ENCODE measurements around the gene ADGRA1.

The ADGRA1 gene

DNA sequence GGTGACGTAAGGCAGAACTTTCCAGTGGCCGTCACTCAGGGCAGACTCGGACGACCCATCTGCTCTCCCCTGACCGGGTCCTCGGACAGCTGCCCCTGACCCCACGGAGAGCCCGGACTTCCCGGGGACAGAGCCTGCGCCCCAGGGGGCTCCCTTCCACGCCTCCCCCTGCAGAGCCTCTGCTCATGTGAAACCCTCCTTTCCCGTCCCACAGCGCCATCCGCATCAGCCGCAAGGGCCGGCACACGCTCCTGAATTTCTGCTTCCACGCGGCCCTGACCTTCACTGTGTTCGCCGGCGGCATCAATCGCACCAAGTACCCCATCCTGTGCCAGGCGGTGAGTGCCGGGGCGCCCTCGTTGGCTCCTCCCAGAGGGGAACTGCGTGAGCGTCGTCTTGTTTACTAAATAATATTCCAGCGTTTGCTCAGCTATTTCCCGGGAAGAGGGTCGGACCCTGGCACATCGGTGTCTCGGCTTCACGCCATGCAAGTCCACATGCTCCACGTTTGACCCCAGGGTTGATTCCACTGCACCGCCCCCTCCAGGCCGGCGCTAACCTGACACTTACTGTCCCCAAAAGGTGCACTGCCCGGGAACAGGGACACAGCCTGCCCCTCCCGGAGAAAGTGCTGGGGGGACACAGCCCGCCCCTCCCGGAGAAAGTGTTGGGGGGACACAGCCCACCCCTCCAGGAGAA lies 10.9 kb downstream of the ADGRA1 start:
- DNase-seq = no peak
- Histone ChIP-seq H3K79me2 (ENCODE audit: low read length) (no peaks in the 10 kb centered on the region), H2AFZ (ENCODE audit: low read length) (no peak overlapping the region), H3K4me1 (ENCODE audit: low read length) (no peaks in the 10 kb centered on the region), H3K4me3 (ENCODE audit: low read length) (no peak overlapping the region), H4K20me1 (ENCODE audit: insufficient read depth, low read length) (no peaks in the 10 kb centered on the region), H3K27ac (ENCODE audit: low read length) (no peak overlapping the region), H3K9ac (ENCODE audit: low read length) (no peak overlapping the region), H3K27me3 (replicated peaks; ENCODE audit: insufficient read depth, low read length) (peaks cover 72% of the 10 kb centered on the region), H3K4me2 (ENCODE audit: low read depth, low read length) (no peak overlapping the region), H3K36me3 (replicated peaks; ENCODE audit: insufficient read depth, low read length) (no peaks in the 10 kb centered on the region), H3F3A (ENCODE audit: insufficient read depth, low read length) (no peaks in the 10 kb centered on the region), H3K9me3 (replicated peaks; ENCODE audit: insufficient read depth, low read length) (no peaks in the 10 kb centered on the region), H3K9me2 (replicated peaks; ENCODE audit: insufficient read depth, low read length) (no peaks in the 10 kb centered on the region)
- TF ChIP-seq, protein P1, sequence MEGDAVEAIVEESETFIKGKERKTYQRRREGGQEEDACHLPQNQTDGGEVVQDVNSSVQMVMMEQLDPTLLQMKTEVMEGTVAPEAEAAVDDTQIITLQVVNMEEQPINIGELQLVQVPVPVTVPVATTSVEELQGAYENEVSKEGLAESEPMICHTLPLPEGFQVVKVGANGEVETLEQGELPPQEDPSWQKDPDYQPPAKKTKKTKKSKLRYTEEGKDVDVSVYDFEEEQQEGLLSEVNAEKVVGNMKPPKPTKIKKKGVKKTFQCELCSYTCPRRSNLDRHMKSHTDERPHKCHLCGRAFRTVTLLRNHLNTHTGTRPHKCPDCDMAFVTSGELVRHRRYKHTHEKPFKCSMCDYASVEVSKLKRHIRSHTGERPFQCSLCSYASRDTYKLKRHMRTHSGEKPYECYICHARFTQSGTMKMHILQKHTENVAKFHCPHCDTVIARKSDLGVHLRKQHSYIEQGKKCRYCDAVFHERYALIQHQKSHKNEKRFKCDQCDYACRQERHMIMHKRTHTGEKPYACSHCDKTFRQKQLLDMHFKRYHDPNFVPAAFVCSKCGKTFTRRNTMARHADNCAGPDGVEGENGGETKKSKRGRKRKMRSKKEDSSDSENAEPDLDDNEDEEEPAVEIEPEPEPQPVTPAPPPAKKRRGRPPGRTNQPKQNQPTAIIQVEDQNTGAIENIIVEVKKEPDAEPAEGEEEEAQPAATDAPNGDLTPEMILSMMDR (IDR thresholded peaks at IDR 0.05; ENCODE audit: low read length) = no peak
- no peak for TF ChIP-seq EZH2 (optimal IDR thresholded peaks at IDR 0.05; ENCODE audit: low read depth, low read length)
- no peak for TF ChIP-seq EZH2phosphoT487 (IDR thresholded peaks at IDR 0.05; ENCODE audit: low read length)

DNA sequence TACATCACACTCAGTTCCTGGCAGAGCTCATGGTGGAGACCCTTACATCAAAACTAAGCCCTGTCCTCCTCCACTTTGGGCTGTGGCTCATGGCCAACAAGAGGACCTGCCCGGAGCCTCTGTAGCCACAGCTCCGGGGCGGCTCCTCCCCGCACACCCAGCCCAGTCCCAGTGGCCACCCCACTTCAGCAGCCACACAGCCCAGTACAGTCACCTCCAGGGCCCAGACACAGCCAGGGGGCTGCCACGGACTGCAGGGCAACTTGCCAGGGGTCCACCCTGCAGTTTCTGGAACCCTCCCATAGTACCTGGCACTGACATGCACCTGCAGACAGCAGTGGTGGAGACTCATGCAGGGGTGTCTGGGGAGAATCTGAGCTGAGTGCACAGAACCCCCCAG lies 11.8 kb downstream of the ADGRA1 start:
- Histone ChIP-seq H3F3A (ENCODE audit: insufficient read depth, low read length) (no peaks in the 10 kb centered on the region), H2AFZ (ENCODE audit: low read length) (no peak overlapping the region), H3K4me1 (ENCODE audit: low read length) (no peaks in the 10 kb centered on the region), H3K9ac (ENCODE audit: low read length) (no peak overlapping the region), H3K9me3 (replicated peaks; ENCODE audit: insufficient read depth, low read length) (no peaks in the 10 kb centered on the region), H3K4me2 (ENCODE audit: low read depth, low read length) (no peak overlapping the region), H3K9me2 (replicated peaks; ENCODE audit: insufficient read depth, low read length) (no peaks in the 10 kb centered on the region), H3K27me3 (replicated peaks; ENCODE audit: insufficient read depth, low read length) (peaks cover 70% of the 10 kb centered on the region), H3K4me3 (ENCODE audit: low read length) (no peak overlapping the region), H3K27ac (ENCODE audit: low read length) (no peak overlapping the region), H4K20me1 (ENCODE audit: insufficient read depth, low read length) (no peaks in the 10 kb centered on the region), H3K36me3 (replicated peaks; ENCODE audit: insufficient read depth, low read length) (no peaks in the 10 kb centered on the region), H3K79me2 (ENCODE audit: low read length) (no peaks in the 10 kb centered on the region)
- no peak for DNase-seq
- no peak for TF ChIP-seq EZH2 (optimal IDR thresholded peaks at IDR 0.05; ENCODE audit: low read depth, low read length)

DNA sequence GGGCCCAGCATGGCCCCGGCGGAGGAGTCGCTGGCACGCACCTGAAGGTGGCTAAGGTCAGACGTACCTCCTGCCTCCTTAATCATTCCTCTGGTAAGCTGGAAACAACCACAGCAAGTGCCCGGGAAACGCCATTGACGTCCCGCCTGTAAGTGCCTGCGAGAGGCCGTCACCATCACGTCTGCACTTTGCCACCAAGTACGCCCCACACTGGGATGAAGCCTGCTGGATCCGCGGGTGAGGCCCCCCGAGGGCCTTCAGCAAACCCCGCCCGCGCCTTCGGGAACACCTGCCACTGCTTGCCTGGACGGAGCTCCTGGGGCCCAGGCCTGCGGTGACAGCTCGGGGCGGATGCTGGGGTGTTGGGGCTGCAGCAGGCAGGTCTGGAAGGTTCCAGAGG lies 12.5 kb downstream of the ADGRA1 start:
- H3K27me3 ChIP-seq (replicated peaks; ENCODE audit: insufficient read depth, low read length) = peaks cover 67% of the 10 kb centered on the region
- no peaks in the 10 kb centered on the region for H3K4me1 ChIP-seq (ENCODE audit: low read length)
- H3K9me3 ChIP-seq (replicated peaks; ENCODE audit: insufficient read depth, low read length) = no peaks in the 10 kb centered on the region
- no peak overlapping the region for H3K4me3 ChIP-seq (ENCODE audit: low read length)
- H3K9me2 ChIP-seq (replicated peaks; ENCODE audit: insufficient read depth, low read length) = no peaks in the 10 kb centered on the region
- no peak for TF ChIP-seq EZH2 (optimal IDR thresholded peaks at IDR 0.05; ENCODE audit: low read depth, low read length)
- no peak for TF ChIP-seq EZH2phosphoT487 (IDR thresholded peaks at IDR 0.05; ENCODE audit: low read length)
- TF ChIP-seq, protein P1 (IDR thresholded peaks at IDR 0.05; ENCODE audit: low read length) = no peak
- no peaks in the 10 kb centered on the region for H4K20me1 ChIP-seq (ENCODE audit: insufficient read depth, low read length)
- H3K27ac ChIP-seq (ENCODE audit: low read length) = no peak overlapping the region
- no peaks in the 10 kb centered on the region for H3K79me2 ChIP-seq (ENCODE audit: low read length)
- no peak overlapping the region for H3K4me2 ChIP-seq (ENCODE audit: low read depth, low read length)
- no peaks in the 10 kb centered on the region for H3F3A ChIP-seq (ENCODE audit: insufficient read depth, low read length)
- DNase-seq = no peak
- H3K9ac ChIP-seq (ENCODE audit: low read length) = no peak overlapping the region
- no peaks in the 10 kb centered on the region for H3K36me3 ChIP-seq (replicated peaks; ENCODE audit: insufficient read depth, low read length)
- H2AFZ ChIP-seq (ENCODE audit: low read length) = no peak overlapping the region

DNA sequence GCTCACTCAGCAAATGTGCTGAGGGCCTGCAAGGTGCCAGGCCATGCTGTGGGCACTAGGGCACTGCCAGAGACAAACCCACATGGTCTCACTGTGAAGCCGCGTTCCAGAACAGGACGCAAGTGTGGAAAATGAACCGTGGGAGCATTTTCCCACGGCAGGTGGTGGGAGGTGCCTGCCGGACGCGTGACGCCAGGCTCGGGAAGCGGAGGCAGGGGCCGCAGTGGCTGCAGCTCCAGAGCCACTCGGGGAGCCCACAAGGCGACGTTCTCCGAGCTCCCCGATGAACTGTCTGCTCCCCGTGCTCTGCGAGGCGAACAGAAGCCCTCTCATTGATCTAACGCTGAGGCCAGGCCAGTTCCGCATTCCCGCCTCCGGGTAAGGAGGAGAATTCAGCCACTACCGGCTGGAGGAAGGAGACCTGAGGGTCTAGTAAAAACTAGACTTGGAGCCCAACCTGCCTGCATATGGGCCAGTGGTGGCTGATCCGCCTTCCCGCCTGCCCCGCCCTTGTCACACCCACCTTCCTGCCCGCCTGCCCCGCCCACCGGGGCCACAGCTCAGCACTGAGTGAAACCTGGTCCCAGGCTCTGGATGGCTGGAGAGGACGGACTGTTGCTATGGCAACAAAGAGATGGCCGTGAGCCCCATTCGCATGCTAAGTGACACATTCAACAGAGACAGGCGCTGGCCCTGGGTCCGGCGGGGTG lies 13.1 kb downstream of the ADGRA1 start:
- no peak overlapping the region for H3K4me2 ChIP-seq (ENCODE audit: low read depth, low read length)
- H3K27ac ChIP-seq (ENCODE audit: low read length) = no peak overlapping the region
- H3K9me3 ChIP-seq (replicated peaks; ENCODE audit: insufficient read depth, low read length) = no peaks in the 10 kb centered on the region
- H3K4me3 ChIP-seq (ENCODE audit: low read length) = no peak overlapping the region
- H3K36me3 ChIP-seq (replicated peaks; ENCODE audit: insufficient read depth, low read length) = no peaks in the 10 kb centered on the region
- H3F3A ChIP-seq (ENCODE audit: insufficient read depth, low read length) = no peaks in the 10 kb centered on the region
- no peaks in the 10 kb centered on the region for H3K79me2 ChIP-seq (ENCODE audit: low read length)
- no peaks in the 10 kb centered on the region for H3K4me1 ChIP-seq (ENCODE audit: low read length)
- TF ChIP-seq, protein P1 (IDR thresholded peaks at IDR 0.05; ENCODE audit: low read length) = no peak
- TF ChIP-seq EZH2phosphoT487 (IDR thresholded peaks at IDR 0.05; ENCODE audit: low read length) (no peak), EZH2 (optimal IDR thresholded peaks at IDR 0.05; ENCODE audit: low read depth, low read length) (no peak)
- no peak overlapping the region for H2AFZ ChIP-seq (ENCODE audit: low read length)
- no peak overlapping the region for H3K9ac ChIP-seq (ENCODE audit: low read length)
- no peaks in the 10 kb centered on the region for H3K9me2 ChIP-seq (replicated peaks; ENCODE audit: insufficient read depth, low read length)
- peaks cover 61% of the 10 kb centered on the region for H3K27me3 ChIP-seq (replicated peaks; ENCODE audit: insufficient read depth, low read length)
- peak; percentile 7 for DNase-seq
- H4K20me1 ChIP-seq (ENCODE audit: insufficient read depth, low read length) = no peaks in the 10 kb centered on the region

Measured in MM.1S (cell line).